HepG2 (cell line): ENCODE data around the gene CASZ1. TPM values are rescaled to one million over a fixed set of nuclear protein-coding genes. Genes with fewer than 3 reads are reported as not detected.

ENCODE experiments used
- ATAC-seq: fragments of 200-7000 bp; cut with Tn5 transposase; 3 replicates; pipeline ENCODE4 v1.9.1; 2020; ENCODE audit warnings: mild to moderate bottlenecking, moderate library complexity
- BruUV-seq: library from RNA; stranded (reverse); fragments of 400-500 nt; replicated peaks from 2 replicates; lab custom pipeline; 2021; lab: Mats Ljungman, UMichigan
- CTCF ChIA-PET: fragments of 300-600 bp; formaldehyde crosslinking; extraction: SDS; loops from one replicate; lab custom pipeline; 2021; ENCODE audit warnings: low total read pairs, inconsistent platforms, low intra/inter-chr PET ratio; lab: Yijun Ruan, JAX
- POLR2A ChIA-PET: fragments of 350-600 bp; sonication (Branson Sonifier 250); formaldehyde crosslinking; loops from one replicate; lab custom pipeline; 2020; ENCODE audit warnings: antibody characterized with exemption, inconsistent platforms; lab: Yijun Ruan, JAX
- DNase-seq: peaks from one replicate; pipeline ENCODE4 v3.0.0-alpha.2; 2015; ENCODE audit warnings: low spot score
- FAIRE-seq: peaks from 3 replicates; lab custom pipeline; 2011; peaks lifted over from hg19 to GRCh38; lab: Jason Lieb, UNC
- H2AFZ ChIP-seq: one replicate; pipeline ENCODE4 v1.6.1; 2011; ENCODE audit warnings: low read length, inconsistent platforms
- H3K27ac ChIP-seq: fragments of 300-600 bp; 3 replicates; pipeline ENCODE4 v1.8.0; 2011; ENCODE audit warnings: mixed run types, mild to moderate bottlenecking, mixed read lengths, low read length, inconsistent platforms; ENCODE audit not compliant: insufficient read depth; ENCODE audit errors: extremely low read length
- H3K27me3 ChIP-seq, 2 experiments: fragments of 200-600 bp in 1 of 2; 2 replicates in 1 of 2; 3 replicates in 1 of 2; pipeline versions ENCODE4 v1.6.0 to v1.8.0; 2011; ENCODE audit warnings: low read length in 2 of 2, mild to moderate bottlenecking in 2 of 2, moderate library complexity in 2 of 2, inconsistent platforms in 1 of 2; ENCODE audit not compliant: insufficient read depth in 2 of 2, control insufficient read depth in 1 of 2
- H3K36me3 ChIP-seq, 2 experiments: fragments of 200-600 bp in 1 of 2; replicated peaks in 1 of 2; 2 replicates in 1 of 2; 3 replicates in 1 of 2; pipeline versions ENCODE4 v1.5.1 to v1.8.0; 2011; ENCODE audit warnings: low read length in 2 of 2, inconsistent platforms in 1 of 2; ENCODE audit not compliant: insufficient read depth in 2 of 2, control insufficient read depth in 1 of 2
- H3K4me1 ChIP-seq: 2 replicates; pipeline ENCODE4 v1.5.1; 2012; ENCODE audit warnings: low read length, inconsistent platforms; ENCODE audit not compliant: insufficient read depth
- H3K4me2 ChIP-seq: 2 replicates; pipeline ENCODE4 v1.6.0; 2011; ENCODE audit warnings: low read depth, low read length, inconsistent platforms
- H3K4me3 ChIP-seq, 3 experiments: fragments of 200-600 bp in 1 of 3; sonication (generic), shearing (Covaris generic) in 1 of 3; replicated peaks in 1 of 3; 2 replicates each; pipeline ENCODE4 v1.5.1; 2011 to 2016; ENCODE audit warnings: low read length in 3 of 3, inconsistent platforms in 2 of 3, low read depth in 2 of 3, mild to moderate bottlenecking in 2 of 3, control low read depth in 1 of 3, mixed read lengths in 1 of 3; ENCODE audit not compliant: insufficient read depth in 1 of 3
- H3K79me2 ChIP-seq: one replicate; pipeline ENCODE4 v1.6.1; 2011; ENCODE audit warnings: low read length, inconsistent platforms; ENCODE audit not compliant: insufficient read depth
- H3K9ac ChIP-seq: 2 replicates; pipeline ENCODE4 v1.6.0; 2011; ENCODE audit warnings: mild to moderate bottlenecking, low read depth, low read length, inconsistent platforms; ENCODE audit not compliant: insufficient read depth
- H3K9me3 ChIP-seq: 2 replicates; pipeline ENCODE4 v1.5.1; 2012; ENCODE audit warnings: mild to moderate bottlenecking, low read length
- H4K20me1 ChIP-seq: 2 replicates; pipeline ENCODE4 v1.6.0; 2011; ENCODE audit warnings: inconsistent platforms, mild to moderate bottlenecking, low read length, moderate library complexity; ENCODE audit not compliant: insufficient read depth
- AGO1 ChIP-seq: fragments of 200-400 bp; formaldehyde crosslinking; IDR thresholded peaks from 2 replicates; pipeline ENCODE4 v1.6.1; 2017; ENCODE audit warnings: mild to moderate bottlenecking, low read depth, low read length, moderate library complexity; ENCODE audit not compliant: poor library complexity, severe bottlenecking
- HNF1B ChIP-seq: sonication (generic); formaldehyde crosslinking; IDR thresholded peaks from 2 replicates; pipeline ENCODE4 v1.5.1; 2020; ENCODE audit warnings: mild to moderate bottlenecking, moderate library complexity, missing genetic modification reagents
- HNF4A ChIP-seq: sonication (generic); formaldehyde crosslinking; IDR thresholded peaks from 2 replicates; pipeline ENCODE4 v1.4.0; 2020; ENCODE audit warnings: missing genetic modification reagents
- NFIC ChIP-seq: IDR thresholded peaks from 2 replicates; pipeline ENCODE4 v1.6.1; 2012; ENCODE audit warnings: mild to moderate bottlenecking, low read length, inconsistent platforms
- NRL ChIP-seq: sonication (generic); formaldehyde crosslinking; IDR thresholded peaks from 2 replicates; pipeline ENCODE4 v1.5.0; 2020; ENCODE audit warnings: missing genetic modification reagents, mild to moderate bottlenecking, moderate library complexity, borderline replicate concordance
- POLR2A ChIP-seq, 2 experiments: IDR thresholded peaks; 2 replicates each; pipeline ENCODE4 v1.6.1; 2011; ENCODE audit warnings: low read depth in 2 of 2, low read length in 2 of 2, mild to moderate bottlenecking in 1 of 2, moderate library complexity in 1 of 2; ENCODE audit not compliant: insufficient read depth in 1 of 2
- SP1 ChIP-seq, 2 experiments: fragments of 450-650 bp in 1 of 2; sonication (generic) in 1 of 2; formaldehyde crosslinking in 1 of 2; IDR thresholded peaks; 2 replicates each; pipeline versions ENCODE4 v1.4.0 to v1.6.1; 2016 to 2020; ENCODE audit warnings: missing genetic modification reagents in 1 of 2
- TRIM24 ChIP-seq: sonication (generic); formaldehyde crosslinking; IDR thresholded peaks from 2 replicates; pipeline ENCODE4 v1.8.0; 2022; ENCODE audit warnings: mild to moderate bottlenecking, missing genetic modification reagents
- ZBTB1 ChIP-seq: sonication (generic); formaldehyde crosslinking; IDR thresholded peaks from 2 replicates; pipeline ENCODE4 v1.4.0; 2020; ENCODE audit warnings: missing genetic modification reagents, borderline replicate concordance
- ZBTB38 ChIP-seq: sonication (generic); formaldehyde crosslinking; IDR thresholded peaks from 2 replicates; pipeline ENCODE4 v1.5.1; 2020; ENCODE audit warnings: mild to moderate bottlenecking, missing genetic modification reagents
- ZMAT3 ChIP-seq: sonication (generic); formaldehyde crosslinking; conservative IDR thresholded peaks from 2 replicates; pipeline ENCODE4 v1.7.0; 2021; ENCODE audit warnings: missing genetic modification reagents
- ZMYM4 ChIP-seq: sonication (generic); formaldehyde crosslinking; IDR thresholded peaks from 2 replicates; pipeline ENCODE4 v1.8.1; 2023; ENCODE audit warnings: mild to moderate bottlenecking, missing genetic modification reagents
- ZNF124 ChIP-seq: sonication (generic); formaldehyde crosslinking; IDR thresholded peaks from 2 replicates; pipeline ENCODE4 v1.4.0; 2020; ENCODE audit warnings: missing genetic modification reagents
- ZNF160 ChIP-seq: sonication (generic); formaldehyde crosslinking; IDR thresholded peaks from 2 replicates; pipeline ENCODE4 v1.8.0; 2022; ENCODE audit warnings: mild to moderate bottlenecking, inconsistent platforms, missing genetic modification reagents
- ZNF264 ChIP-seq: sonication (generic); formaldehyde crosslinking; IDR thresholded peaks from 2 replicates; pipeline ENCODE4 v1.4.0; 2020; ENCODE audit warnings: missing genetic modification reagents
- ZNF274 ChIP-seq: sonication (generic); formaldehyde crosslinking; IDR thresholded peaks from 2 replicates; pipeline ENCODE4 v1.5.1; 2020; ENCODE audit warnings: mild to moderate bottlenecking, missing genetic modification reagents
- ZNF382 ChIP-seq: sonication (generic); formaldehyde crosslinking; IDR thresholded peaks from 2 replicates; pipeline ENCODE4 v1.5.0; 2020; ENCODE audit warnings: missing genetic modification reagents, mild to moderate bottlenecking, borderline replicate concordance
- ZNF414 ChIP-seq: sonication (generic); formaldehyde crosslinking; IDR thresholded peaks from 2 replicates; pipeline ENCODE4 v1.5.0; 2020; ENCODE audit warnings: missing genetic modification reagents
- ZNF792 ChIP-seq: IDR thresholded peaks from 2 replicates; pipeline ENCODE4 v1.6.1; 2016
- ZXDC ChIP-seq: sonication (generic); formaldehyde crosslinking; IDR thresholded peaks from 2 replicates; pipeline ENCODE4 v1.5.0; 2020; ENCODE audit warnings: mild to moderate bottlenecking, missing genetic modification reagents
- WGBS: methylation state at CpG from one replicate; pipeline ENCODE4 v1.1.6; 2017; ENCODE audit warnings: low lambda C conversion rate; 5-methylcytosine and 5-hydroxymethylcytosine counted together
- in situ Hi-C: cut with HindIII; loops from 2 replicates; pipeline ENCODE4 v1.10.0; 2017; ENCODE audit warnings: low pct_unique_long_range_greater_than_20kb; ENCODE audit not compliant: extremely low pct_ligation_motif_present
- intact Hi-C: fragments of 100-400 bp; cut with micrococcal nuclease; formaldehyde crosslinking; loops from one replicate; pipeline ENCODE4 v1.10.0; 2022; ENCODE audit not compliant: unreplicated experiment
- polyA plus RNA-seq, 8 experiments: library from polyadenylated mRNA; depleted of rRNA in 3 of 8; stranded (reverse) in 7 of 8; unstranded in 1 of 8; fragments of >200 nt; fragmentation: Illumina TruSeq in 4 of 8; extraction: Trizol in 4 of 8; gene quantifications; 2 replicates each; pipeline versions ENCODE4 v1.2.1 to v1.2.3, GENCODE V29; 2011 to 2016; ENCODE audit warnings: low read depth in 4 of 8, missing spikeins in 1 of 8, mixed read lengths in 1 of 8; ENCODE audit not compliant: insufficient read depth in 1 of 8
- total RNA-seq, 5 experiments: library from RNA; depleted of rRNA; stranded (reverse); fragments of >200 nt; fragmentation: Illumina TruSeq; extraction: Trizol; gene quantifications; 2 replicates each; pipeline ENCODE4 v1.2.3, GENCODE V29; 2016; ENCODE audit warnings: low read depth in 1 of 5

The CASZ1 gene
- total and polyA plus RNA-seq, 2 of the 13 experiments (the other 11 are each of a cell fraction or from before 2014, with no cell fraction given), result 1.9 to 3.7 TPM

- H3K4me1 ChIP-seq, result peaks cover 78% of the 10 kb centered on the region
- peak overlapping the region; percentile 35 to 61 (median 44); a peak in 5 of 6 replicates for H3K4me3 ChIP-seq
- FAIRE-seq (peak; percentile 66), ATAC-seq (peak; percentile 78), DNase-seq (peak; percentile 93)
- no peaks in the 10 kb centered on the region for H3K36me3 ChIP-seq
- ChIA-PET POLR2A (interaction anchor here (0.7 to 1.8 kb wide), 8 partner anchors 9 to 215 kb away, joined by 3 to 26 read pairs (median 4); no protein-coding TSS in a partner anchor), CTCF (no interaction called here)
- H4K20me1 ChIP-seq, result no peaks in the 10 kb centered on the region
- in situ Hi-C loops, result no loop called here
- H3K27me3 ChIP-seq, result no peaks in the 10 kb centered on the region; a peak in 1 of 5 replicates
- 0% methylated on average over 5 of the region's 11 CpGs for WGBS
- peak overlapping the region; percentile 71 for H3K9ac ChIP-seq
- no peak overlapping the region for H2AFZ ChIP-seq
- no peaks in the 10 kb centered on the region for H3K79me2 ChIP-seq
- BruUV-seq, result no TSS peak
- peak overlapping the region; percentile 76 for H3K4me2 ChIP-seq
- H3K9me3 ChIP-seq, result no peaks in the 10 kb centered on the region
- H3K27ac ChIP-seq, result peak overlapping the region; percentile 90
- intact Hi-C loops, result loop anchor here (5.0 kb wide), 1 partner anchor 174 kb away; no protein-coding TSS in a partner anchor
- TF ChIP-seq SP1 (IDR thresholded peaks at IDR 0.05), result no peak
- TF ChIP-seq SP1 (CRISPR knock-in tag; IDR thresholded peaks at IDR 0.05), result no peak; the same call in 1 of the 2 replicates
- no peak; the same call in 1 of the 2 replicates for TF ChIP-seq HNF1B (CRISPR knock-in tag)
- TF ChIP-seq ZNF382 (CRISPR knock-in tag), result no peak
- TF ChIP-seq ZBTB38 (CRISPR knock-in tag), result no peak
- TF ChIP-seq NFIC, result no peak
- TF ChIP-seq ZNF160, result no peak
- TF ChIP-seq ZNF264 (CRISPR knock-in tag), result no peak
- TF ChIP-seq ZNF124 (CRISPR knock-in tag), result no peak
- TF ChIP-seq TRIM24 (CRISPR knock-in tag), result no peak
- TF ChIP-seq NRL (CRISPR knock-in tag), result no peak
- TF ChIP-seq AGO1, result no peak
- peak; percentile 83 for TF ChIP-seq HNF4A (CRISPR knock-in tag)
- no peak for TF ChIP-seq ZMYM4 (CRISPR knock-in tag)
- no peak for TF ChIP-seq ZNF274 (CRISPR knock-in tag)
- TF ChIP-seq POLR2A (IDR thresholded peaks at IDR 0.05; ENCODE audit: insufficient read depth in 1 of 2, low read depth in 2 of 2, low read length in 2 of 2), result no peak
- TF ChIP-seq ZBTB1 (CRISPR knock-in tag), result no peak
- TF ChIP-seq ZNF414 (CRISPR knock-in tag), result peak; percentile 86; the same call in 1 of the 2 replicates
- TF ChIP-seq ZXDC (CRISPR knock-in tag), result no peak
- TF ChIP-seq ZMAT3 (CRISPR knock-in tag), result peak; percentile 40; the same call in 1 of the 2 replicates
- TF ChIP-seq ZNF792, result peak; percentile 53; the same call in 1 of the 2 replicates
These were observed 110.5 kb downstream of the CASZ1 start for GRCh38 chr1:10685808-10686403.
